NOMO-1 (cell line): ENCODE data around the gene LYST.

Source experiments
- DNase-seq, 2 experiments: peaks; one replicate each; lab custom pipeline; 2025; ENCODE audit not compliant: unreplicated experiment in 2 of 2; lab: John Stamatoyannopoulos, UW

Gene LYST

GRCh38 chr1:235617808-235618207 is 248.9 kb downstream of the LYST start:
- DNase-seq = no peak

DNA sequence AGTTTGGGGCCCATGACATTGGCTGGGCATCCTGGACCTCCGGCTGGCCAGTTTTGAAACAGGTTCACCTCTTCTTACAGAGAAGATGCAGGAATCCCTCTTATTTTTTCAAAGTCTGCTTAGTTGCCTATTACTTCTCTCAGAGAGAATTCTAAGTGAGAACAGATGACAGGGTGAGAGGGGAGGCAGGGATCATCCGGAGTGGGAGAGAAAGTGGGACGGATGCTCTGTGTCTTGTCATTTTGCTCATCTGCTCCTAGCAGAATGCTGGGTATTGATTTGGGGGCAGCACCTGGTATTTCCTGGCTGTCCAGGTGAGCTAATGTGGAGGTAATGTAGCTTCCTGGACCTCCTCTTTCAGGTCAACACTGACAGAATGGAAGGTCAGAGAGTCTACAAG is 249.6 kb downstream of the LYST start:
- no peak for DNase-seq

DNA sequence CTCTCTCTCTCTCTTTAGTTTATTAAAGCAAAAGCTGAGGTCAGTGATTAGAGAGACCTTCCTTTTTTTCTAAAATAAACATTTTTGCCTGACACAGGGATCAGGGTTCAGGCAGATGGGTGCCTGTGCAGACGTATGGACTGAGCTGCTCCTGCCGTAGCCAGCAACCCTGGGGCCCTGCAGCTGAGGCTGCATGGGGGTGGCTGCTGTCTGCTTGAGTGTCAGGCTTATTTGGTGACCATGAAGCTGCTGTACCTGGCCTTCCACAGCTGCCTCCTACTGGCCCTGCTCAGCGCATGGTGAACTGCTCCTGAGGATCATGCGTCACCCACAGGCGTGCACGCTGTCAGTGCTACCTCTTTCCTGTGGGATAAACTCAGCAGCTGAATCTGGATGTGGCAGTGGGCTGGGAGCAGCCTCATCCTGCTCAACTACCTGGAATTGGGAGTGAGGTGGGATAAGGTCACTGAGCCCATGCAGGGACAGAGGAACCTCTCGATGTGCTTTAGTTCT is 252.2 kb downstream of the LYST start:
- no peak for DNase-seq

DNA sequence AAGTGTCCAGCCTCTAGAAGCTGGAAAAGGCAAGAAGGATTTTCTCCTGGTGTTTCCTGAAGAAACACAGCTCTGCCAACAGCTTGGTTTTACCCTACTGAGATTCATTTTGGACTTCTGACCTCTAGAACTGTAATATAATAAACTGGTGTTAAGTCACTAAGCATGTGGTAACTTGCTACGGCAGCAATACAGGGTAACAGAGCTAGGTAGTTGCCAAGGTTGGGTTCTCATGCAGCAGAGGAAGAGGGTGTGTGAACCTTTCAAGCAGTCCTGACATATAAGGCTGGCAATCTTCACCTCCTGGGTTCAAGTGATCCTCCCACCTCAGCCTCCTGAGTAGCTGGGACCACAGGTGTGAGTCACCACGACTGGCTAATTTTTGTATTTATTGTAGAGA is 253.1 kb downstream of the LYST start:
- no peak for DNase-seq

GRCh38 chr1:235612761-235613160 is 253.9 kb downstream of the LYST start:
- DNase-seq = no peak
